ENCODE data around the gene SCYL1. TPM values are rescaled to one million over a fixed set of nuclear protein-coding genes. Genes with fewer than 3 reads are reported as not detected.

Gene SCYL1
- total and polyA plus RNA-seq, 4 donors = 33.7 to 62.0 (median 52.6) TPM

GRCh38 chr11:65584723-65585171 lies 59.9 kb downstream of the SCYL1 start:
- Histone ChIP-seq H3K9me3 (ENCODE audit: control insufficient read depth in 4 of 4, low read length in 3 of 4) (no peaks in the 10 kb centered on the region), H3K4me1 (ENCODE audit: control insufficient read depth in 4 of 4, insufficient read depth in 4 of 4, low read length in 3 of 4) (peaks cover 0 to 4% (median 0%) of the 10 kb centered on the region in 4 donors), H3K27ac (ENCODE audit: low read depth in 1 of 2, low read length in 2 of 2) (no peak overlapping the region), H3K4me3 (ENCODE audit: low read depth in 1 of 3, low read length in 3 of 3) (no peak overlapping the region), H3K9ac (ENCODE audit: low read depth in 1 of 2, low read length in 2 of 2) (no peak overlapping the region), H3K27me3 (ENCODE audit: control insufficient read depth in 4 of 4, insufficient read depth in 4 of 4, low read length in 3 of 4) (no peaks in the 10 kb centered on the region), H3K36me3 (ENCODE audit: control insufficient read depth in 4 of 4, insufficient read depth in 3 of 4, low read depth in 1 of 4, low read length in 3 of 4) (peaks cover 0 to 6% (median 2%) of the 10 kb centered on the region in 4 donors)
- no peak for DNase-seq (ENCODE audit: low spot score)
- 59% methylated on average over 46 of the region's 46 CpGs for WGBS
- TF ChIP-seq RXRA (IDR thresholded peaks at IDR 0.05) (no peak), GABPA (IDR thresholded peaks at IDR 0.05 in 1 of 2, conservative IDR thresholded peaks at IDR 0.05 in 1 of 2) (no peak), EGR1 (IDR thresholded peaks at IDR 0.05; ENCODE audit: low read depth in 2 of 2) (no peak), TAF1 (conservative IDR thresholded peaks at IDR 0.05) (no peak), FOXA1 (IDR thresholded peaks at IDR 0.05) (no peak), FOXA2 (IDR thresholded peaks at IDR 0.05) (no peak), ATF3 (IDR thresholded peaks at IDR 0.05) (no peak), HNF4G (IDR thresholded peaks at IDR 0.05) (no peak), YY1 (IDR thresholded peaks at IDR 0.05) (no peak), JUND (IDR thresholded peaks at IDR 0.05) (no peak), MAX (IDR thresholded peaks at IDR 0.05) (no peak), SP1 (IDR thresholded peaks at IDR 0.05) (no peak), ZBTB33 (IDR thresholded peaks at IDR 0.05) (no peak)

GRCh38 chr11:65585396-65586246 lies 60.7 kb downstream of the SCYL1 start:
- Histone ChIP-seq H3K27me3 (ENCODE audit: control insufficient read depth in 4 of 4, insufficient read depth in 4 of 4, low read length in 3 of 4) (no peaks in the 10 kb centered on the region), H3K9me3 (ENCODE audit: control insufficient read depth in 4 of 4, low read length in 3 of 4) (no peaks in the 10 kb centered on the region), H3K36me3 (ENCODE audit: control insufficient read depth in 4 of 4, insufficient read depth in 3 of 4, low read depth in 1 of 4, low read length in 3 of 4) (peaks cover 0 to 2% (median under 1%) of the 10 kb centered on the region in 4 donors), H3K27ac (ENCODE audit: low read depth in 1 of 2, low read length in 2 of 2) (no peak overlapping the region), H3K9ac (ENCODE audit: low read depth in 1 of 2, low read length in 2 of 2) (no peak overlapping the region), H3K4me3 (ENCODE audit: low read depth in 1 of 3, low read length in 3 of 3) (no peak overlapping the region), H3K4me1 (ENCODE audit: control insufficient read depth in 4 of 4, insufficient read depth in 4 of 4, low read length in 3 of 4) (peaks cover 0 to 4% (median 0%) of the 10 kb centered on the region in 4 donors)
- WGBS = 71% methylated on average over 51 of the region's 51 CpGs
- no peak for TF ChIP-seq HNF4G (IDR thresholded peaks at IDR 0.05)
- TF ChIP-seq MAX (IDR thresholded peaks at IDR 0.05) = no peak
- TF ChIP-seq RXRA (IDR thresholded peaks at IDR 0.05) = no peak
- no peak for TF ChIP-seq ZBTB33 (IDR thresholded peaks at IDR 0.05)
- no peak for TF ChIP-seq NR2F2 (IDR thresholded peaks at IDR 0.05)
- TF ChIP-seq EGR1 (IDR thresholded peaks at IDR 0.05; ENCODE audit: low read depth in 2 of 2) = no peak
- no peak for TF ChIP-seq YY1 (IDR thresholded peaks at IDR 0.05)
- no peak for TF ChIP-seq SP1 (IDR thresholded peaks at IDR 0.05)
- no peak for TF ChIP-seq GABPA (IDR thresholded peaks at IDR 0.05 in 1 of 2, conservative IDR thresholded peaks at IDR 0.05 in 1 of 2)
- no peak for DNase-seq (ENCODE audit: low spot score)
